Testis (tissue), 3 donors: Measurements from ENCODE around the gene C15orf62. TPM values are rescaled to one million over a fixed set of nuclear protein-coding genes. Genes with fewer than 3 reads are reported as not detected.
A peak's percentile ranks its signal among the peaks of the same experiment; 100 is the strongest.

Source experiments
- DNase-seq: peaks from one replicate; pipeline ENCODE4 v3.0.0-alpha.2; 2019
- H3K27ac ChIP-seq, 2 donors: fragments of 200-600 bp; sonication (generic); one replicate each; pipeline ENCODE4 v1.5.1; 2019
- H3K27me3 ChIP-seq: fragments of 200-600 bp; sonication (generic); one replicate; pipeline ENCODE4 v1.5.1; 2019
- H3K36me3 ChIP-seq: fragments of 200-600 bp; sonication (generic); one replicate; pipeline ENCODE4 v1.5.1; 2017; ENCODE audit warnings: low read depth; ENCODE audit errors: missing control alignments
- H3K4me1 ChIP-seq: fragments of 200-600 bp; sonication (generic); one replicate; pipeline ENCODE4 v1.5.1; 2019
- H3K4me3 ChIP-seq, 2 donors: fragments of 200-600 bp; sonication (generic); one replicate each; pipeline ENCODE4 v1.5.1; 2017 to 2019
- H3K9me3 ChIP-seq: fragments of 200-600 bp; sonication (generic); one replicate; pipeline ENCODE4 v1.5.1; 2017
- CTCF ChIP-seq, 3 experiments: fragments of 450-650 bp in 2 of 3; fragments of 200-600 bp in 1 of 3; sonication (generic) in 1 of 3; IDR thresholded peaks; one replicate each; pipeline ENCODE4 v1.5.1; 2016 to 2019; ENCODE audit warnings: antibody characterized with exemption in 3 of 3, mild to moderate bottlenecking in 2 of 3, moderate library complexity in 1 of 3
- POLR2A ChIP-seq: fragments of 450-650 bp; IDR thresholded peaks from one replicate; pipeline ENCODE4 v1.6.1; 2017; ENCODE audit warnings: antibody characterized with exemption, mild to moderate bottlenecking, moderate library complexity
- WGBS, 2 donors: methylation state at CpG; one replicate each; pipeline ENCODE4 v1.1.5; 2018; 5-methylcytosine and 5-hydroxymethylcytosine counted together
- intact Hi-C: fragments of 100-400 bp; cut with DNase I; formaldehyde crosslinking; loops from one replicate; pipeline ENCODE4 v1.15.1; 2023; ENCODE audit warnings: low total_unique reads
- polyA plus RNA-seq: library from polyadenylated mRNA; stranded (reverse); fragments of 350-450 nt; fragmentation: Illumina TruSeq; extraction: RNeasy Lipid Tissue Mini Kit (QIAGEN cat#74804); gene quantifications from one replicate; pipeline ENCODE4 v1.2.3, GENCODE V29; 2014; ENCODE audit warnings: low read depth, low replicate concordance; ENCODE audit not compliant: insufficient read depth
- total RNA-seq, 2 donors: library from RNA; depleted of rRNA; stranded (reverse); fragments of >200 nt; gene quantifications; one replicate each; pipeline ENCODE4 v1.2.3, GENCODE V29; 2016

The C15orf62 gene
- total and polyA plus RNA-seq, 3 donors from 2014 or later, result 0.24 TPM; not detected in 2

GRCh38 chr15:40789999-40790398 lies 20.2 kb downstream of the C15orf62 start:
- no peaks in the 10 kb centered on the region for H3K36me3 ChIP-seq
- 95% methylated on average over 8 of the region's 8 CpGs for WGBS, 2 donors
- no peak overlapping the region for H3K27ac ChIP-seq
- TF ChIP-seq POLR2A (no peak), CTCF (IDR thresholded peaks at IDR 0.05) (no peak)
- no peaks in the 10 kb centered on the region for H3K27me3 ChIP-seq
- intact Hi-C loops, result no loop called here
- no peaks in the 10 kb centered on the region for H3K9me3 ChIP-seq
- no peak overlapping the region for H3K4me3 ChIP-seq
- H3K4me1 ChIP-seq, result no peaks in the 10 kb centered on the region
- no peak for DNase-seq

GRCh38 chr15:40790718-40791117 lies 20.9 kb downstream of the C15orf62 start:
- H3K36me3 ChIP-seq, result no peaks in the 10 kb centered on the region
- no peak for DNase-seq
- H3K4me1 ChIP-seq, result no peaks in the 10 kb centered on the region
- no peaks in the 10 kb centered on the region for H3K9me3 ChIP-seq
- no peak overlapping the region for H3K27ac ChIP-seq
- H3K27me3 ChIP-seq, result no peaks in the 10 kb centered on the region
- H3K4me3 ChIP-seq, result no peak overlapping the region
- TF ChIP-seq CTCF (IDR thresholded peaks at IDR 0.05) (no peak), POLR2A (no peak)
- WGBS, 2 donors, result 66 to 69% methylated on average over 3 of the region's 3 CpGs
- intact Hi-C loops, result no loop called here

- intact Hi-C loops, result no loop called here
- H3K4me3 ChIP-seq, result no peak overlapping the region
- H3K27me3 ChIP-seq, result no peaks in the 10 kb centered on the region
- no peak for DNase-seq
- TF ChIP-seq POLR2A (no peak), CTCF (IDR thresholded peaks at IDR 0.05) (no peak)
- H3K4me1 ChIP-seq, result no peaks in the 10 kb centered on the region
- no peaks in the 10 kb centered on the region for H3K36me3 ChIP-seq
- 87 to 96% methylated on average over 3 of the region's 3 CpGs for whole genome bisulfite sequencing, 2 donors
- H3K9me3 ChIP-seq, result no peaks in the 10 kb centered on the region
- H3K27ac ChIP-seq, result no peak overlapping the region
Measured at GRCh38 chr15:40792394-40792793, 22.6 kb downstream of the C15orf62 start.

GRCh38 chr15:40793216-40793989 lies 23.6 kb downstream of the C15orf62 start:
- Histone ChIP-seq H3K4me3 (no peak overlapping the region), H3K27ac (no peak overlapping the region), H3K9me3 (no peaks in the 10 kb centered on the region), H3K27me3 (no peaks in the 10 kb centered on the region), H3K4me1 (no peaks in the 10 kb centered on the region), H3K36me3 (no peaks in the 10 kb centered on the region)
- intact Hi-C loops, result no loop called here
- DNase-seq, result peak; percentile 51
- TF ChIP-seq POLR2A (no peak), CTCF (IDR thresholded peaks at IDR 0.05) (no peak)
- WGBS, 2 donors, result 68 to 69% methylated on average over 9 of the region's 9 CpGs

- intact Hi-C loops, result no loop called here
- 87 to 88% methylated on average over 2 of the region's 2 CpGs for WGBS, 2 donors
- no peaks in the 10 kb centered on the region for H3K4me1 ChIP-seq
- H3K27ac ChIP-seq, result no peak overlapping the region
- no peaks in the 10 kb centered on the region for H3K27me3 ChIP-seq
- no peaks in the 10 kb centered on the region for H3K36me3 ChIP-seq
- H3K4me3 ChIP-seq, result no peak overlapping the region
- no peak for TF ChIP-seq CTCF (IDR thresholded peaks at IDR 0.05)
- TF ChIP-seq POLR2A, result no peak
- no peak for DNase-seq
- H3K9me3 ChIP-seq, result no peaks in the 10 kb centered on the region
Measured at GRCh38 chr15:40796041-40796440, 26.3 kb downstream of the C15orf62 start.
